ENCODE measurements around the gene CACNA1C.

CACNA1C gene

DNA sequence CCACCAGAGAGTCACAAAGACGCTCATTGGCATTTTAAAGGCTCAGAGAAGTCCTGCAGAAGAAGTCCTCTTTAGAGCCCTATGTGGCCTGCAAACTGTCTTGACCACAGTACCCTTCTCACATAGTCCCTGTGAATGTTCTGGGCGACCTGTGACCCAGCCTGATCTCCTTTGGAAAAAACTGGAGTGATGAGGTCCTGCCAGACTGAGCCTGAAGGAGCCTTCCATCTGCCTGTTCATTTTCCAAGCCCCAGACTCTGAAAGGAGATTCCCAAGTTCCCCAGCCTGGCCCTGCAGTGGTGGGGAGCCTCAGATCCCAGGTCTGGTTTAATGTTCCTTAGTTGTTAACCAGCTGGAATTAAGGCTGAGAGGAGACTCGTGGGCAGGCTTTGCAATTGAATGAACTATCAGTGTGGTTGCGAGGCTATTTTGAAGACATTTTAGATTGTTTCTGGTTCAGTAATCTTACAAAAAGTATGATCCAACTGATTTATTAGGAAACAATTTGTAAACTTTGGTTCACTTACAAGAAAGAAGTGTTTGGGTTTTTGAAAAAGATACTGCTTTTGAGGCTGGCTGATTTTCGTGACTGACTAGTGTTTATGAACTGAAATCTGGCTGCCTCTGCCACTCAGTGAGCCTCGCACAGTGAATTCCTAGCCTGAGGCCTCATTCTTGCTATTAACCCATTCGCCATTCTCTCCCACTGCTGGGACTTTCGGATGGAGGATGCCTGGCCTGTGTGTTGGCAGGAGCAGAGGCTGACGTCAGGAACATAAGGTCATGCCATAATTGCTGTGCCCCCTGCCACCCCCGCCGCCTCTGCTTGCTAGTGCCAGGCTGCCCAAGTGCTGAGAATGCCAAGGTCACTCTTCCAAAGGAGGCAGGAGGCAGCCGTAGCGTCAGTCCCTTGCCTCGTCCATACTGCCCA lies 249.0 kb downstream of the CACNA1C start:
- no peak for DNase-seq

DNA sequence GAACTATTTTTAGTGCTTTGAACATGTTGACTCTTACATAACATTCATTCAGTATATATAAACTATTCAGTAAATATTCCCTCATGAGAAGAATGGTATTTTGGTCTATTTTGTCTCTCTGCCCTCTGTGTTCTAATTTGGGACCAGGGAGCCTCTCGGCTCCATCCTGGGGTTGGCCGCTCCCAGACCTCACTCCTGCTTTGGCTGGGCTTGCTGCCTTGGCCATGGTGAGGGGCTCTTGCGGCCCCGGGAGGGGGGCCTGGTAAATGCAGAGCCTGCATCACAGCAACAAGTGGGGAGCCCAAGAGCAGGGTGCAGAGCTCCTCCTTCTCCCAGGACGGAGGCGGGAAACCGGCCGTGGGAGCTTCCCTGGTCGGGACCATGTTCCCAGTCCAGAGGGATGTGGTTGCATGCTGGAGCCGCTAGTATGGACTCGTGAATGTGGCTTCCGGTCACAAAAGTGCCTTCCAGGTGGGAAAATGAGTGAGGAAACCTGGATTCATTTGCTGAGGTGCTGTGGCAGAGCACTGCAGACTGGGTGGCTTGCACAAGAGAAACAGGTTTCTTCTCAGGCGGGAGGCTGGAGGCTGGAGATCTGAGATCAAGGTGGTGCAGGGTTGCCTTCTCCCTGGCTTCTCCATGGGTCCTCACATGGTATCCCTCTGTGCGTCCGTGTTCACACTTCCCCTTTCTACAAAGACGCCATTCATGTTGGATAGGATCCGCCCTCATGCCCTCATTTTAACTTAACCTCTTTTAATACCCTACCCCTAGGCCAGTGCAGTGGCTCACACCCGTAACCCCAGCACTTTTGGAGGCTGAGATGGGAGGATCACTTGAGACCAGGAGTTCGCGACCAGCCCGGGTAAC lies 250.2 kb downstream of the CACNA1C start:
- DNase-seq: no peak

DNA sequence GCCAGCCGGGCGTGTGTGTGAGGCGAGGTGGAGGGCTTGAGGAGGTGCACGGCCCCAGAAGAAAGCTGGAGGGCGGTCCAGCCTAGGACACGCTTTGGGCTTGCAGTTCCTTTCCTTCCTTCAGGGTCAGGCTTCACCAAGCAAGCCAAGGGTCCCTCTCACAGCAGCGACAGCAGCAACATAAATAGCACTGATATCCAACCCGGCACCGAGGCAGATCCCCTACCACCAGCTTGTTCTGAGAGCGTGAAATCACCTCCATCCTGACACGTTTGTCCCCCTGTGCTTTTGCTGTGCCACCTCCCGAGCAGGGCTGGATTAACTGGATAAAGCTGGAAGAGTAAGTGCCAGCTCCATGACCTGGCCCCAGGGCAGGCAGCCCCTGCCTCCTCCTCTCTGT lies 251.4 kb downstream of the CACNA1C start:
- DNase-seq: no peak

DNA sequence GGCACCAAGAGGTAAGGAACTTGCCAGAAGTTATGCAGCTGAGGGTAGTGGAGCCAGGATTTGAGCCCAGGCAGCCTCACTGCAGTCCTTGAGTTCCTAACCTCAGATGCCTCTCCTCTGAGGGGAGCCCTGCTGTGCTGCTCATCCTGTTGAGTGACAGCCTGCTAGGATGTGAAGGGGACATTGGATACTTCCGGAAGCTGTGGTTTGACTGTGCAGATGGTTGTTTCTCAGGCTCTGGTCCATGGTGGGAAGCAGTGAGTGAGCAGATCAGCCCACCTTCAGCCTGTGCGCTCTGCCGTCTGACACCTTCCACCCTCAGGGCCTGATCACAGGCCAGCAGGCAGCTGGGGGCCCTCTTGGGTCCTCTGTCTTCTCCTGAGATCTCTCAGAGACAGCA lies 253.2 kb downstream of the CACNA1C start:
- no peak for DNase-seq

DNA sequence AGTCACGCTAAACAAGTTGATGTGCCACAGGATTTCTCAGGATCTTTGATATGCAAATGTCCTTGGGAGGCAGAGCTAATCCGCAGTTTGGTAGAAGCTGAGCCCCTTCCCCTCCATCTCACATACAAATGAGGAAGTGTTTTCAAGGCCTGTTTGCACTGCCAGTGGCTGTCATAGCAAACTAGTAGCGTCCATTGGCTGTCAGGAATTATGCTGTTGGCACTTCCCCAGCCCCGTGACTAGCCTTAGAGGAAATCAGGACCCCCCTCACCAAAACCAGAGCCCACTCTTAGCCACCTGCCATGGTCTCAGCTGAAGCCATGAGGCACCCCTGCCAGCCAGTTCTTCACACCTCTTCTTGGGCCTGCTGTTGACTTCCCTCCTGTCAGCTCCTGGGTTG lies 253.9 kb downstream of the CACNA1C start:
- no peak for DNase-seq

DNA sequence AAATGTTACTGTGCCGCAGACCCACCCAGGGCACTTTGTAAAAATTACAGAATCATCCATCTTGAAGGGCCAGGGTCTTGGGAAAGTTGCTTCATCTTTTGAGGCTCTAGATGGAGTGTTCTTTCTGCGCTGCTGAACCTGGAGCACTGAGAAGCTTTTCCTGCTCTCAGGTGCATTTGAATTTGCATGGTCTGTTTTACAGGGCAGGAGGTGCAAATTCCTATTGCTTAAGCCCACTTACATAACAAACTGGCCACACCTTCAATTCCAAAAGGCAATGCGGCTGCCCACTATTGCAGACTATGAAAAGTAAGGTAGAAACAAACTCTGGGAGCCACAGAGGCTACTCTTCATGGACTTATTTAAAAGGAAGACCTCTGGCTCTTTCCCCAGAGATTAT lies 254.8 kb downstream of the CACNA1C start:
- DNase-seq: no peak

DNA sequence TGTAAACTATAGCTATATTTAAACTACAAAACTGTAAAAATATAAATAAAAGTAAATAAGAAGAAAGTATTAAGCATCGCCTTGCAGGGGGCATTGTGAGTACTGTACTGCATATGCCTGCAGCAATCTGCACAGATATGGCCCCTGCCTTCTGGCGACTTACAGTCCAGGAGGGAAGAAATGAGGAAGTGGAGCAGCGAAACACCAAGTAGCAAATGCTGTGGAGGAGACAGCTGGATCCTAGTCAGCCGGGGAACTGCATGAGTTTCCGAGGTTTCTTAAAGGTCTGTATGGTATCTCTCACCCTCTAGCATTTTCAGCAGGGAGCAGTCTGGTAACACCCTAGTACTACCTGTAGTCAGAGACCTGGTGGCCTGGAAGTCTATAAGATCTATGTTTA lies 256.9 kb downstream of the CACNA1C start:
- DNase-seq: no peak

DNA sequence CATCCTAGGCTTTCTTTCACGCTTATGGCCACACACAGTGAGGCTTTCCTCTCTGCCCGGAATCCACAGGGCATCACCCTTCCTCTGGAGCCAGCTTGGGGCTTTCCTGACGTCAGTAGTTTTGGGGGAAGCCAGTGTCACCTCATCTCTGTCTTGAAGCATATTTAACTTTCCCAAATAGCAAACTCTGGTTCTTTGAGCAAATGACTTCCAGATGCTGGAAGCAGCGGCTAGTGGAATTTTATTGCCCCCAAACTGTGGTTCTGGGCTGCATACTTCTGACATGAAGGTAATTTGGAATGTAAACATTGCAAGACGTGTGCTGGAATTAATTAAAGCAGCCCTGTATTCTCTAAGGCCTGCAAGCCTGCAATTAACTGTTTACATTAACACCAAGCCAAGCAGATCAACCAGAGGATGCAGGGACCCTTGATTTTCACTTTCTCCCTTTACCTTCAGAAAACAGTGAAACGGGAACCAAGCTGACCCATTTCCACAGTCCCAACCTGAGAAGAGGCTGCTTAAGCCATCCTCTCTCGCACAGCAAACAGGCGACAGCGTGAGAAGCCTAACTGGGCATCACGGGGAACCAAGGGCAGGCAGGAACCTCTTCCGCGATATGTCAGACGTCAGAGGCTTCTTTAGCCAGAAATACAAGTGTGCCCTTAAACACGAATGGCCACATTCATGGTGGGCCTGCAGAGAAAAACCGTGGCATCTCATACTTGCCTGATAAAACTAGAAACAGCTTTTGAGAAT lies 258.4 kb downstream of the CACNA1C start:
- no peak for DNase-seq

DNA sequence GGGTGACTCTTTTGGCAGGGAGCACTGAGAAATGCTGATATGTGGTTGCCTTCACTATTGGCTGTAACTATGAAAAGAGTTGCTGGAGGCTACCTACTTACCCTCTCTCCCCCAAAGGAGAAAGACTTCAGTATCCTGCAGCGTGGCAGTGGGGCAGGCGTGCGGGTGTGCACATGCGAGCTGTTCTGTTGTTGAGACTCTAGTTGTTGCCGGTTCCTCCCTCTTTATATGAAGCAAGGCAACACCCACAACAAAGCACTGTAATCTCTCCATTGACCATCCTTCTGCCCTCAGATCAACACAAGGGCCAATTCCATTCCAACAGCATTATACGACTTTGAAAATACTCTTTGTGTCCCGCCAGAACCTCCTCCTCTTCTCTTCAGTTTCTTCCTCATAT lies 259.4 kb downstream of the CACNA1C start:
- no peak for DNase-seq

DNA sequence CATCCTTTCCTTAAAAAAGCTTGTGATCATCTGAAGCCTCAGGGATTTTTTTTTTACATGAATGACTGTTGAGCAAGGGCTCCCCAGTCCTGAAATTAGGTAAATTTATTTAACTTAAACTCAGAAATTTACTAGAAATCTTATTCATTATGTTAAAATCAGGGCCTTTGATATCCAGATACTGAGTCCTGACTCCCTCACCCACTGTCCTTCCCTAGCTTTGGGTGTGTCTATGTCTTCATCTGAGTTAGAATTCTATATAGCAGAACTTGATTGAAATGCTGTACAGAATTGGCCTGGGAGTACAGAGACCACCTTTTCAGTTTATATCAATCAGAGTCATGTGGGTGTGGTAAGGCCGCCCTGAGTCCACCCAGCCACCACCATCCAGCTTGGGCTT lies 260.0 kb downstream of the CACNA1C start:
- DNase-seq: no peak

DNA sequence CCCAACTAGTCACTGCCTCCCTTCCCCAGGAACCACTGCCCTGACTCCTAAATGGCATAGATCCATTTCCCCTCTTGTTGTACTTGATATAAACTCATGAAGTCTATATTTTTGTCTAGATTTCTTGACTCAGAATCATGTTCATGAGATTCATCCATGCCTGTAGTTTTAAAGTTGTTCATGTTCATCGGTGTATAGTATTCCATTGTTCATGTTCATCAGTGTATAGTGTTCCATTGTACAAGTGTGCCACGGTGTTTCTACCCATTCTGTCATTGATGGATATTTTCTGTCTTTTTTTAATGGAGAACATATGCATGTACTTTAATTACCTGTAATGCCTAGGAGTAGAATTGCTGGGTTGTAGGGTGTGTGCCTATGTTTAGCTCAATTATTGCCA lies 261.7 kb downstream of the CACNA1C start:
- DNase-seq: no peak

DNA sequence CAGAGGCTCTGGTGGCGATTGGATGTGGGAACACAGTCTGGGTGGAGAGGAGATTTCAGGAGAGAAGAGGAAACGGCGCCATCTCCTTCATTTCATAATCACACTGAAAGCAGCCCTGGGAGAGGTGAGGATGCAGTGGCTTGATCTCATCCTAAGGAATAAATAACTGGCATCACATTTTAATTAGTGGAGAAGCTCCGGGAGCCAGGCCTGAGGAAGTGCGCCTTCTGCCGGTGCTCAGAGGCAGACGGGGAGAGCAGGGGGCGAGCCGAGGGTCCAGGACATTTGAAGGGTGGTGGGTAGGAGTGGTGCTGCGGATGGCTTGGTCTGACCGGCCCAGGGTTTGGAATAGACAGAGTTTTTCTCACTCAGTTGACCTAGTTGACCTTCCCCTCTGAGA lies 265.0 kb downstream of the CACNA1C start:
- DNase-seq: no peak

DNA sequence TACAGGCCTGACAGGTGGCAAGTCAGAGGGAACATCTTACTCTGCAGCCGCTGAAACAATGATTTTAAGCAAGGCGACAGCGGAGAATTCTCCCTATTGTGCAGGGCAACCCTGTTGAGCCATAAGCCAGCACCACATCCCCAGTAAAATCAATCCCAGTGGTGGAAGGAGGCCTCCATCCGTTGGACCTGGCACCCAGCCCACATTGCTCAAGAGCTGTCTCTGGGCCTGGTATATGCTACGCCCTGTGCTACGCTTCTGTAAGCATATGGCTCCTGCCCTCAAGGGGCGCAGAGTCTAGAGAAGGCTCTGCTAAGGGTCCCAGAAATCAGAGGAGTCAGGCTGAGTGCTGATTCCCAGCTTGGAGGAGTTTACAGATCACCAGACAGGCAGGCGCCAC lies 265.5 kb downstream of the CACNA1C start:
- no peak for DNase-seq

DNA sequence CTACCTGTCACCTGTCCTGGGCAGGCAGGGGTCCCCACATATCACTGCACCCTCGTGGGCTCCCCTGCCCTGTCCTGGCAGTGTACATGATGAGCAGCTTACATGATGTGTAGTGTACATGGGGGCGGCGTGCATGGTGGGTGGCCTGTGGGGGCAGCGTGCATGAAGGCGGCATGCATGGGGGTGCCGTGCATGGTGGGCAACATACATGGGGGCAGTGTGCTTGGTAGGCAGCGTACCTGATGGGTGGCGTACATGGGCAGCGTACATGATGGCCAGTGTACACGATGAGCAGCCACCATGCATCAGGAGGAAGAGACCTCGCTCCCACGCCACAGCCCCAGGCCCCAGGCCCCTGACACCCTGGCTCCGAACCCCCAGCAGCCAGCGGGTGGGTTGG lies 266.3 kb downstream of the CACNA1C start:
- no peak for DNase-seq

DNA sequence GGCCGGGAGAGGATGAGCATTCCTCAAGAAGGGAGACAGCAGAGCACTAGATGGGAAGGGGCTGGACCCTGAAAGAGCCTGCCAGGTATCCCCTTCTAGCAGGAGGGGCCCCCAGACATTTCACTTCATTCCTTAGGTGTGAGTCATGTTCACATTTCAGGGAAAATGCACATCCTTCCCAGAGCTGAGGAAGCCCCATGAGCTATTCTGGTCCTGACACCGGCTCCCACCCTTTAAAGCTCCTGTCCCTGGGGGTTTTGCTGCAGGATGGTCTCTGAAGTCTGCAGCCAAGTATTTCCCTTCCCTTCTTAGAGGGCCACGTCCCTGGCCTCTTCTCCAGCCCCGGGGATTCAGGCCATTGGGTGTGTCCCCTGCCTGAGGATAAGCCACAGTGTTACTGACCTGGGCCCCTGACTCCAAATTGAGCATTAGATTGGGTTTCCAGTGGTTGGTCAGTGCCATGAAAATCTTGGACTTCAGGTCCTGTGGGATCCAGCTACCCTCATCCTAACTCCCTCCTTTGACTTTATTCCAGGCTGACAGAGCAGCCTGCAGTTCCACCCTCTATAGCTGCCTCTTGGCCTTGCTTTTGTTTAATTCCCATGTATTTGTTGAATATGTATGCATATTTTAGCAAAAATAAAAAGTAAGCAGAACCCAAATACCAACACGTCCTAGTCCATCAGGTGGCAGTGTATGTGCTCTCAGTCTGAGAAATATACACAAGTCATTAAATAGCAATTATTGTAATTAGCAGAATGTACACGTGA lies 267.1 kb downstream of the CACNA1C start:
- no peak for DNase-seq

DNA sequence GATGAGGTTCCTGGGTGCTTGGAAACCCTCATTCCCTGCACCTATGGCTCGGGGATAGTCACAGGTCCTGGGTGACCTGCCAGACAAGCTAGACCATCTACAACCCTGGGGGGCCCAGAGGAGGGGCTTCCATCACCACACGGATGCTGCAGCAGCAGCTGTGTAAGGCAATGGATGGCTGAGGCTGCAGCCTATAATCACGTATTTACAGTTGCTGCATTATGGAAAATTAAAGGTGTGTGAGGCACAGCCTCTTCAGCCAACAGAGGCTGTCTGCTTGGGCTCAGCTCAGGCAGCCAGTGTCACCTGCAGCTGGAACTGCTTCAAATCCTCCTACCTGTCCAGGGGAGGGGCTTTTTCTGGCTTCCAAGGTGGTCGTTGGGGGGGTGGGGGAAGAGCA lies 268.1 kb downstream of the CACNA1C start:
- DNase-seq: no peak

DNA sequence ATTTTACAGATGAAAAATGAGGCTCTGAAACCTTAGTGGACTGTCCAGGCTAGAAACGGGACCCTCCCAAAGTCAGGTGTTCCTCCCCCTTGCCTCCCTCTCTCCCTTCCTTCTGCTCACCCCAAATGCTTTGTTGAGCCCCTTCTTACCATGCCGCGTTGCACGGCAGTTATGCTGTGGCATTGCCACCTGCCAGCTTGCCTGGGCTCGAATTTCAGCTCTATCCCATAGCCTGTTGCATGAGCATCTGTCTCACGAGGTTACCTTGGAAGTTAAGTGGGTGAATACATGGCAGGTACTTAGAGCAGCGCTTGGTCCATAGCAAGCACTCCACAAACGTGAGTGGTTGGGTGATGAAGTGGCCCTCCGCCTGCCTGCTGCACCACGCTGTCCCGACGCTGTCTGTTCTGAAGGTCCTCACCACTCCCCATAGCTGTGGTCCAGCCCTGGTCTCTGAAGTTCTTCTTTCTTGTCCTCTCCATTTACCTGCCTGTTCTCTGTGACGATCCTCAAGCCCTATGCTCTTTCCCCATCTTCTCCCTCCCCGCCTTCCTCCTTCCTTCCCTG lies 269.9 kb downstream of the CACNA1C start:
- DNase-seq: no peak

DNA sequence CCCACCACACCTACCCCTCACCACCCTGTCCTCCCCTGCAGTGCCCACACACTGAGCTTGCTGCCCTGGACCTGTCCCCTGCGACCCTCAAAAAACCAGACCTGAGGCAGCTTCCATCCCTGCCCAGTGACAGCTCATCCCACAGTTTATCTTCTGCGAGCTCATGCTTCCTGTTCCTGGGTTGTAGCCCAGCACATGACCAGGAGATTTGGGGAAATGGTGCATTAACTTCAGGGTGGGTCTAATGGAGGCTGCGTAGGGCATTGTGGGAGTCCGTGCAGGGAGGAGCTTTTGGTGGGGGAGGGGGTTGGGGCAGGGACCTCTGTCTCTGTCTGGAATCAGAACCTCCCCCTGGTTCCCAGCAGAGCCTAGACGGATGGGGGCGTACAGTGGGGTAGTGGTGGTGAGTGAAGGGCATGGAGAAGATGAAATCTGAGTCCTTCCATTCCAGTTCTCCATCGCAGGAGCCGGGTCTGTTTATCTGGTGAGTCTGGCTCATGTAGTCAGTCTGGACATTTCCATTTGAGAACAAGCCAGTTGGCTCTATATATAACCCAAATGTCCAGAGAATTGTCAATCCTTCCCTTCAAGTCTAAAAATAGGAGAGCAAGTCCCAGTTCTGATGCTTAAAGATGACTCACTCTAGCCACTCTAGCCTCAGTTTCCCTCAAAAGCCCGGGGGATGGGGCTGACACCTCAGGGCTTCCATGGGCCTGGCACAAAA lies 270.9 kb downstream of the CACNA1C start:
- no peak for DNase-seq

DNA sequence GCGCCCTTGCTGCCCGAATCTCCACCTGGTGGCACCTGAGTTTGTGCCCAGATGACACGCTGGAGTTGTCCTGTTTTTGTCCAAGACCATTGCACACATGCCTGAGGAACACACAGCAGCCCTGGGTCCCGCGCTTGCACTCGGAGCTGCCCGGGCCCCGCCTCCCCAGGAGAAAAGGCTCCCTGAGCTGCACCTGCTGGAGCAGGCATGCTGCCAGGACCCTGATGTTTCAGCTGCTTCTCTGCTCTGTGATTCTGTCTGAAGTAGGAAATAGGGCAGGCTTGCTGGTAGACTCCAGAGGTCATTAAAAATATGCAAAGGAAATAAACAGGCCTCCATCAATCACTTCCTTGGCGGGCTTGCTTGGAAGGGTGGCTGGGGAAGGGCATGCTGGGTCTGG lies 271.6 kb downstream of the CACNA1C start:
- no peak for DNase-seq

DNA sequence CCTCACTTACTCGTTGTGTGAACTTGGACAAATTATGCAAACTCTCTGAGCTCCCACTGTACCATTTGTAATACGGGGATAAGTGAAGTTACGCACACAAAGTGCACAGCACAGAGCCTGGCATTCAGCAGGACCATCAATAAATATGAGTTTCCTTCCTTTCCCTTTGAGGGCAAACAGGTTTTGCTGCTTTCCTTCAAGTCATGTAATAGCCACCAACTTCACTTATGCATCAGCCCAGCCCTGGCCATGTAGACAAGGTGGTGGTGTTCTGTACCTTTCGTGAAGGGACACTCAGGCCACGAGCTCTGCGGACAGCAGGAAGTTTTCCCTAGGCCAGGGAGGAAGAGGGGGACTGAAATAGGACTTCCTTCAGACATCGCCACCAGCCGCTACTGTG lies 272.7 kb downstream of the CACNA1C start:
- DNase-seq: no peak

DNA sequence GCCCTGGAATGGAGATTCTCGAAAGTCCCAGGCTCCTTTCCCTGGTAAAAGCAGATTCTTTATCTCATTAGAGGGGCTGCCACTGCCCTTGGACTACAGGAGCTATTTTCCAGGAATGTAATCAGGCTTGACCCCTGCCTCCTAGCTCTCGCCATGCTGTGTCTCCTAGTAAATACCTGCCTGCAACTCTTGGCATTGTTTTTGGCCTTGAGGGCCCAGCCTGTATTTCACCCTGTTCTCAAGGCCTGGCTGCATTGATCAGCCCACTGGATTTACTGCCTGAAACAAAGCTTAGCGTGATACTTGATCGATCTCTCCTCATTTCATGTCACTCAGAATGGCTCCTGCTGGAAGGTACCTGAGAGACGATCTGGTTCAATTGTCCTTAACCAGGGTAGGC lies 273.7 kb downstream of the CACNA1C start:
- DNase-seq: no peak
